ENCODE measurements around the gene CEMIP2. TPM values are rescaled to one million over a fixed set of nuclear protein-coding genes. Genes with fewer than 3 reads are reported as not detected.
A peak's percentile ranks its signal among the peaks of the same experiment; 100 is the strongest.

The CEMIP2 gene
- total and polyA plus RNA-seq, 2 of the 13 experiments (the other 11 are each of a cell fraction or from before 2014, with no cell fraction given) = 94.3 to 128 TPM

DNA sequence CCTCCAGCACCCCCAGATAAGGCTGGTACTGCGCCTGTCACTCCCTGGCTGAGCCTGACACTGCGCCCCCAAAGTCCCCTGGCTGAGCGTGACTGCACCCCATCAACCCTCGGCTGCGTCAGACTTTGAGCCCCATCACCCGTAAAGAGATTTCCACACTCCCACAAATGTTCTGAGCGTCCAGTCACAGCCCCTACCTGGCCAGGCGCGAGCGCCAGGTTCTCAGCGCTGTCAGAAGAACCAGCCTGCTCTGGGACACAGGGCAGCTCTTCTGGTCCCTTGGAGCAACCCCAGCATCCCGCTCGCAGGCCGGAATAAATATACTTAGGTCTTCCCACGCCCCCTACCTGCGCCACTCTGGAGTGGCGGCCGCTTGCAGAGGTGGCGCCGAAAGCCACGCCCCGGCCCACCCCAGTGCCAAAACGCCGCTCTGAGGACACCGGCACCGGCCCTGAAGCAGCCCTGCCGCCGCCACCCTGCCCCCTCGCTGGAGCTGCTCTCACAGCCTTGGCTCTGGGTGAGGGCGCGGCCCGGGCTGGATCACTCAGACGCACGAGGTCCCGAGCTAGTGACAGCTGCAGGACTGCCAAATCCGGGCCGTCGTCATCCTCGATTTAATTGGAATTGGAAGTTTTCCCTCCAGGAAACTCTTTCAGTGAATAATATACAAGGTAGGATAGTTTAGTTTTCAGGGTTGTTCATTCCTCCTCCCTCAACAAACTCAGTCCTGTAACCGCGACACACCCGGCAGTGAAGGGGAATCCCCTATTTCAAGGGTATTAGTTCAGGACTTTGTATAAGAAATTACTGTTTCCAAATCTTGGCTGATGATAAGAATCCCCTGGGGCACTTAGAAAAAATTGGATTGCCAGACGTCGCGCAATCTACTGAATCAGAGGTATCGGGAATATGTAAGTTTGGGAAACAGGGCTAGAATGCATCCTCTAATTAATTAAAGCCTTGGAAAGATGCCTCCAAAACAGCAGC, 1.2 kb upstream of the CEMIP2 start (continued):
- TF ChIP-seq, protein P1, sequence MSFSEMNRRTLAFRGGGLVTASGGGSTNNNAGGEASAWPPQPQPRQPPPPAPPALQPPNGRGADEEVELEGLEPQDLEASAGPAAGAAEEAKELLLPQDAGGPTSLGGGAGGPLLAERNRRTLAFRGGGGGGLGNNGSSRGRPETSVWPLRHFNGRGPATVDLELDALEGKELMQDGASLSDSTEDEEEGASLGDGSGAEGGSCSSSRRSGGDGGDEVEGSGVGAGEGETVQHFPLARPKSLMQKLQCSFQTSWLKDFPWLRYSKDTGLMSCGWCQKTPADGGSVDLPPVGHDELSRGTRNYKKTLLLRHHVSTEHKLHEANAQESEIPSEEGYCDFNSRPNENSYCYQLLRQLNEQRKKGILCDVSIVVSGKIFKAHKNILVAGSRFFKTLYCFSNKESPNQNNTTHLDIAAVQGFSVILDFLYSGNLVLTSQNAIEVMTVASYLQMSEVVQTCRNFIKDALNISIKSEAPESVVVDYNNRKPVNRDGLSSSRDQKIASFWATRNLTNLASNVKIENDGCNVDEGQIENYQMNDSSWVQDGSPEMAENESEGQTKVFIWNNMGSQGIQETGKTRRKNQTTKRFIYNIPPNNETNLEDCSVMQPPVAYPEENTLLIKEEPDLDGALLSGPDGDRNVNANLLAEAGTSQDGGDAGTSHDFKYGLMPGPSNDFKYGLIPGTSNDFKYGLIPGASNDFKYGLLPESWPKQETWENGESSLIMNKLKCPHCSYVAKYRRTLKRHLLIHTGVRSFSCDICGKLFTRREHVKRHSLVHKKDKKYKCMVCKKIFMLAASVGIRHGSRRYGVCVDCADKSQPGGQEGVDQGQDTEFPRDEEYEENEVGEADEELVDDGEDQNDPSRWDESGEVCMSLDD (CRISPR knock-in tag; IDR thresholded peaks at IDR 0.05; ENCODE audit: borderline replicate concordance) = 0 out of 2 replicates have a peak, but pooled peaks have one; percentile 36
- TF ChIP-seq HNRNPLL (IDR thresholded peaks at IDR 0.05; ENCODE audit: low read depth, low read length, poor library complexity, severe bottlenecking) (peak; percentile 35), KDM2A (CRISPR knock-in tag; IDR thresholded peaks at IDR 0.05; ENCODE audit: borderline replicate concordance, low read depth) (peak; percentile 56; the same call in 1 of the 2 replicates), FOXC1 (CRISPR knock-in tag; IDR thresholded peaks at IDR 0.05; ENCODE audit: borderline replicate concordance) (0 out of 2 replicates have a peak, but pooled peaks have one; percentile 2), ZNF891 (CRISPR knock-in tag; IDR thresholded peaks at IDR 0.05) (peak; percentile 68; the same call in 1 of the 2 replicates), RXRB (CRISPR knock-in tag; IDR thresholded peaks at IDR 0.05; ENCODE audit: borderline replicate concordance) (no peak), ZNF547 (CRISPR knock-in tag; IDR thresholded peaks at IDR 0.05) (0 out of 2 replicates have a peak, but pooled peaks have one; percentile 8), RBM39 (IDR thresholded peaks at IDR 0.05; ENCODE audit: low read depth, low read length, poor library complexity, severe bottlenecking) (no peak), NRL (CRISPR knock-in tag; IDR thresholded peaks at IDR 0.05; ENCODE audit: borderline replicate concordance) (0 out of 2 replicates have a peak, but pooled peaks have one; percentile 38), ZNF224 (CRISPR knock-in tag; IDR thresholded peaks at IDR 0.05) (peak; percentile 44; the same call in 1 of the 2 replicates), ZNF143 (CRISPR knock-in tag; IDR thresholded peaks at IDR 0.05) (0 out of 2 replicates have a peak, but pooled peaks have one; percentile 32), KAT8 (CRISPR knock-in tag; IDR thresholded peaks at IDR 0.05) (peak; percentile 27; the same call in 1 of the 2 replicates), FOXK1 (CRISPR knock-in tag; IDR thresholded peaks at IDR 0.05; ENCODE audit: borderline replicate concordance, low read depth) (no peak), ZKSCAN1 (IDR thresholded peaks at IDR 0.05; ENCODE audit: low read length) (no peak), ZNF136 (CRISPR knock-in tag; IDR thresholded peaks at IDR 0.05; ENCODE audit: low read depth) (no peak)
- TF ChIP-seq, protein P2, sequence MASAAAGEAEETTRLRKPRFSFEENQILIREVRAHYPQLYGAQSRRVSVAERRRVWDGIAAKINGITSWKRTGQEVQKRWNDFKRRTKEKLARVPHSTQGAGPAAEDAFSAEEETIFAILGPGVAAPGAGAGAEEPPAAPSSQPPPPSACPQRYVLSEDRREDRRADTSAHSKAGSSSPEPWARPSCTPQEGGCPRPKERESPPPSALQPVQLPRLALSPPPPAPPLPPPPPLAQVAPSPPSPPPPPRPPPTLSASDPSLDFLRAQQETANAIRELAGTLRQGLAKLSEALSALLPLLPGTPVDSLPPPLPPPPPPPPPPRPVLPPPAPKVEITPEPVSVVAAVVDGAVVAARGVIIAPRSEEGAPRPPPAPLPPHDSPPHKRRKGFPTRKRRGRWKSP (CRISPR knock-in tag; IDR thresholded peaks at IDR 0.05) = peak; percentile 85
- TF ChIP-seq, protein P3, sequence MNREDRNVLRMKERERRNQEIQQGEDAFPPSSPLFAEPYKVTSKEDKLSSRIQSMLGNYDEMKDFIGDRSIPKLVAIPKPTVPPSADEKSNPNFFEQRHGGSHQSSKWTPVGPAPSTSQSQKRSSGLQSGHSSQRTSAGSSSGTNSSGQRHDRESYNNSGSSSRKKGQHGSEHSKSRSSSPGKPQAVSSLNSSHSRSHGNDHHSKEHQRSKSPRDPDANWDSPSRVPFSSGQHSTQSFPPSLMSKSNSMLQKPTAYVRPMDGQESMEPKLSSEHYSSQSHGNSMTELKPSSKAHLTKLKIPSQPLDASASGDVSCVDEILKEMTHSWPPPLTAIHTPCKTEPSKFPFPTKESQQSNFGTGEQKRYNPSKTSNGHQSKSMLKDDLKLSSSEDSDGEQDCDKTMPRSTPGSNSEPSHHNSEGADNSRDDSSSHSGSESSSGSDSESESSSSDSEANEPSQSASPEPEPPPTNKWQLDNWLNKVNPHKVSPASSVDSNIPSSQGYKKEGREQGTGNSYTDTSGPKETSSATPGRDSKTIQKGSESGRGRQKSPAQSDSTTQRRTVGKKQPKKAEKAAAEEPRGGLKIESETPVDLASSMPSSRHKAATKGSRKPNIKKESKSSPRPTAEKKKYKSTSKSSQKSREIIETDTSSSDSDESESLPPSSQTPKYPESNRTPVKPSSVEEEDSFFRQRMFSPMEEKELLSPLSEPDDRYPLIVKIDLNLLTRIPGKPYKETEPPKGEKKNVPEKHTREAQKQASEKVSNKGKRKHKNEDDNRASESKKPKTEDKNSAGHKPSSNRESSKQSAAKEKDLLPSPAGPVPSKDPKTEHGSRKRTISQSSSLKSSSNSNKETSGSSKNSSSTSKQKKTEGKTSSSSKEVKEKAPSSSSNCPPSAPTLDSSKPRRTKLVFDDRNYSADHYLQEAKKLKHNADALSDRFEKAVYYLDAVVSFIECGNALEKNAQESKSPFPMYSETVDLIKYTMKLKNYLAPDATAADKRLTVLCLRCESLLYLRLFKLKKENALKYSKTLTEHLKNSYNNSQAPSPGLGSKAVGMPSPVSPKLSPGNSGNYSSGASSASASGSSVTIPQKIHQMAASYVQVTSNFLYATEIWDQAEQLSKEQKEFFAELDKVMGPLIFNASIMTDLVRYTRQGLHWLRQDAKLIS (CRISPR knock-in tag; IDR thresholded peaks at IDR 0.05) = no peak
- TF ChIP-seq, protein P4, sequence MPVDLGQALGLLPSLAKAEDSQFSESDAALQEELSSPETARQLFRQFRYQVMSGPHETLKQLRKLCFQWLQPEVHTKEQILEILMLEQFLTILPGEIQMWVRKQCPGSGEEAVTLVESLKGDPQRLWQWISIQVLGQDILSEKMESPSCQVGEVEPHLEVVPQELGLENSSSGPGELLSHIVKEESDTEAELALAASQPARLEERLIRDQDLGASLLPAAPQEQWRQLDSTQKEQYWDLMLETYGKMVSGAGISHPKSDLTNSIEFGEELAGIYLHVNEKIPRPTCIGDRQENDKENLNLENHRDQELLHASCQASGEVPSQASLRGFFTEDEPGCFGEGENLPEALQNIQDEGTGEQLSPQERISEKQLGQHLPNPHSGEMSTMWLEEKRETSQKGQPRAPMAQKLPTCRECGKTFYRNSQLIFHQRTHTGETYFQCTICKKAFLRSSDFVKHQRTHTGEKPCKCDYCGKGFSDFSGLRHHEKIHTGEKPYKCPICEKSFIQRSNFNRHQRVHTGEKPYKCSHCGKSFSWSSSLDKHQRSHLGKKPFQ (CRISPR knock-in tag; IDR thresholded peaks at IDR 0.05; ENCODE audit: insufficient replicate concordance) = peak; percentile 34
